Nephron (organoid): Measurements from ENCODE around the gene MESD.

ENCODE experiments used
- H3K27ac Mint-ChIP-seq, 3 experiments: 2 replicates each; pipeline ENCODE4 v1.8.0; 2020; ENCODE audit warnings: mixed read lengths in 3 of 3, mild to moderate bottlenecking in 2 of 3, moderate library complexity in 1 of 3
- H3K27me3 Mint-ChIP-seq: 2 replicates; pipeline ENCODE4 v1.8.0; 2021; ENCODE audit warnings: low read depth, mild to moderate bottlenecking, moderate library complexity, mixed read lengths
- H3K36me3 Mint-ChIP-seq: 2 replicates; pipeline ENCODE4 v1.8.0; 2020; ENCODE audit warnings: low read depth, mixed read lengths
- H3K4me1 Mint-ChIP-seq: 2 replicates; pipeline ENCODE4 v1.8.0; 2020; ENCODE audit warnings: mixed read lengths
- H3K4me3 Mint-ChIP-seq, 3 experiments: 2 replicates each; pipeline ENCODE4 v1.8.0; 2020; ENCODE audit warnings: mild to moderate bottlenecking in 3 of 3, mixed read lengths in 3 of 3, moderate library complexity in 2 of 3
- H3K9me3 Mint-ChIP-seq: 2 replicates; pipeline ENCODE4 v1.8.0; 2020; ENCODE audit warnings: mixed read lengths
- CTCF ChIP-seq, 3 experiments: fragments of 200-600 bp; sonication (generic); IDR thresholded peaks; one replicate each; pipeline ENCODE4 v1.5.0; 2021; ENCODE audit warnings: antibody characterized with exemption in 3 of 3; ENCODE audit not compliant: unreplicated experiment in 3 of 3

MESD gene

GRCh38 chr15:81012588-81012987, 23.0 kb upstream of the MESD start:
- Mint-ChIP-seq H3K4me3 (no peak overlapping the region), H3K27ac (no peak overlapping the region), H3K9me3 (no peaks in the 10 kb centered on the region), H3K36me3 (no peaks in the 10 kb centered on the region), H3K4me1 (peaks cover 4% of the 10 kb centered on the region), H3K27me3 (no peaks in the 10 kb centered on the region)
- no peak for TF ChIP-seq CTCF (IDR thresholded peaks at IDR 0.05; ENCODE audit: unreplicated experiment in 3 of 3)

DNA sequence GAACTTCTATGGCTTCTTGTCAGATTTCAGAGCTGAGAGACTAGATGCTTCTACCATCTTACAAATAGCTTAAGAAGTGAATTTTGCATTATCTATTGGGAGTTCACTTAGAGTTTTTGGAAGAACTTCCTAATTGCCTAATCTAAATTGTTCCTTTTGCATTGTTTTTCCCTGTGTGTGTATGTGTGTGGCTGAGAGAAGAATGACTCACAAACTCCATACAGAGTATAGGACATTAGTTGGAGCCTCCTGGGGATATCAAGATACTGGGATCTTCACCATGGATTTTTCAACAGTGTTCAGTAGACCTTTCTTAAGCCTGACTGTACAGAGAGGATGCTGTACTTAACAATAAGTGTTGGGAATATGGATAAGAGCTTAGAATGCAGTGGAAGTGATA, 22.0 kb upstream of the MESD start:
- TF ChIP-seq CTCF (IDR thresholded peaks at IDR 0.05; ENCODE audit: unreplicated experiment in 3 of 3): no peak
- Mint-ChIP-seq H3K4me3 (no peak overlapping the region), H3K27me3 (no peaks in the 10 kb centered on the region), H3K36me3 (no peaks in the 10 kb centered on the region), H3K9me3 (no peaks in the 10 kb centered on the region), H3K4me1 (peaks cover 4% of the 10 kb centered on the region), H3K27ac (no peak overlapping the region)

GRCh38 chr15:81010086-81010485, 20.5 kb upstream of the MESD start:
- no peak overlapping the region for H3K4me3 Mint-ChIP-seq
- no peaks in the 10 kb centered on the region for H3K36me3 Mint-ChIP-seq
- TF ChIP-seq CTCF (IDR thresholded peaks at IDR 0.05; ENCODE audit: unreplicated experiment in 3 of 3): no peak
- peaks cover 4% of the 10 kb centered on the region for H3K4me1 Mint-ChIP-seq
- H3K27me3 Mint-ChIP-seq: no peaks in the 10 kb centered on the region
- no peak overlapping the region for H3K27ac Mint-ChIP-seq
- H3K9me3 Mint-ChIP-seq: no peaks in the 10 kb centered on the region

DNA sequence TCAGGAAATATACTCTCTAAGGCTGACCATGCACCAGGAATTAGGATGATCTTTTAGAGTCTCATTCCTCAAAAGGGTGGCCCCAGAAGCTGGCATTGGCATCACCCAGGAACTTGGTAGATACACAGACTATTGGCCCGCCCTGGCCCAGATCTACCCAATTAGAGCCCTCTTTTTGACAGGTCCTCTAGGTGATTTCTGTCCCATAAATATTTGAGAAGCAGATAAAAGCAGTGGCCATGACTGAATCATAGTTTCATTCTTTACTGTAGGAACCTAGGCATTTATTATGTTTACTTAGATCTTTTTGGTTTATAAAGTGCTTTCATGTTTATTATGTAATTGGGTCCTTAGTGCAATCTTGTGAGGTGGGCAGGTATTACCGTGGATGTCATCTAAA, 18.7 kb upstream of the MESD start:
- no peaks in the 10 kb centered on the region for H3K27me3 Mint-ChIP-seq
- no peak for TF ChIP-seq CTCF (IDR thresholded peaks at IDR 0.05; ENCODE audit: unreplicated experiment in 3 of 3)
- no peak overlapping the region for H3K27ac Mint-ChIP-seq
- H3K9me3 Mint-ChIP-seq: no peaks in the 10 kb centered on the region
- H3K4me1 Mint-ChIP-seq: peaks cover 13% of the 10 kb centered on the region
- no peak overlapping the region for H3K4me3 Mint-ChIP-seq
- H3K36me3 Mint-ChIP-seq: peaks cover 15% of the 10 kb centered on the region

- peaks cover 13% of the 10 kb centered on the region for H3K4me1 Mint-ChIP-seq
- TF ChIP-seq CTCF (IDR thresholded peaks at IDR 0.05; ENCODE audit: unreplicated experiment in 3 of 3): no peak
- no peaks in the 10 kb centered on the region for H3K9me3 Mint-ChIP-seq
- no peaks in the 10 kb centered on the region for H3K27me3 Mint-ChIP-seq
- peaks cover 16% of the 10 kb centered on the region for H3K36me3 Mint-ChIP-seq
- H3K4me3 Mint-ChIP-seq: no peak overlapping the region
- H3K27ac Mint-ChIP-seq: no peak overlapping the region
These were observed 17.9 kb upstream of the MESD start for GRCh38 chr15:81007428-81008064.

- Mint-ChIP-seq H3K9me3 (no peaks in the 10 kb centered on the region), H3K27me3 (no peaks in the 10 kb centered on the region), H3K27ac (no peak overlapping the region), H3K4me3 (no peak overlapping the region), H3K4me1 (peaks cover 13% of the 10 kb centered on the region), H3K36me3 (peaks cover 16% of the 10 kb centered on the region)
- no peak for TF ChIP-seq CTCF (IDR thresholded peaks at IDR 0.05; ENCODE audit: unreplicated experiment in 3 of 3)
These were observed 16.5 kb upstream of the MESD start for GRCh38 chr15:81006124-81006523.
